Measurements from ENCODE around the gene C4orf36.

GRCh38 chr4:86846921-86847320 is 45.3 kb downstream of the C4orf36 start:
- no peak for TF ChIP-seq ZNF274 (IDR thresholded peaks at IDR 0.05; ENCODE audit: low read depth, low read length)
- TF ChIP-seq YY1 (IDR thresholded peaks at IDR 0.05; ENCODE audit: insufficient read depth, insufficient read length) = no peak

Measured in NT2/D1 (cell line).